NCI-H446 treated with DMSO at 0.1 percent for 48 hours (cell line): ENCODE results near the gene MARK3.

Experiments used
- DNase-seq: peaks from one replicate; lab custom pipeline; 2025; lab: John Stamatoyannopoulos, UW

MARK3 gene

GRCh38 chr14:103395244-103395643 lies 10.0 kb downstream of the MARK3 start:
- DNase-seq, result no peak

DNA sequence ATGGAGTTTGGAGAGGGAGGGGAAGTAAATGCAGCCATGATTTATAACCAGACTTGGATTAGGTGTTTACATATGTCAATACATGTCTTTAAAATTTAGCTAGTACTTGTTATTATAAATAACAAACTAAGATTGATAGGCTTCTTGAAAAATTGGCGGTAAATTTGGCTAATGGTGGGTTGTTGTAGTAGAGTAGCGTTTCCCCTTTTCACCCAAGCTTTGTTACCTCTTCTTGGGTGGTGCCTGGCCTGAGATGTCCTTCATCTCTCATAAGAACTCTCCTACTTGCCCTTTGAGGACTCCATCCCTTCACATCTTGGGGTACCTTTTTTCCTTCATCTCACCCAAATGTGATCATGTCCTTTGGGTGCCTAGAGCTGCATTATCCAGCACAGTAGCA lies 11.2 kb downstream of the MARK3 start:
- no peak for DNase-seq

- no peak for DNase-seq
Measured at GRCh38 chr14:103398427-103399195, 13.4 kb downstream of the MARK3 start.

GRCh38 chr14:103400537-103400936 lies 15.3 kb downstream of the MARK3 start:
- DNase-seq, result no peak

DNA sequence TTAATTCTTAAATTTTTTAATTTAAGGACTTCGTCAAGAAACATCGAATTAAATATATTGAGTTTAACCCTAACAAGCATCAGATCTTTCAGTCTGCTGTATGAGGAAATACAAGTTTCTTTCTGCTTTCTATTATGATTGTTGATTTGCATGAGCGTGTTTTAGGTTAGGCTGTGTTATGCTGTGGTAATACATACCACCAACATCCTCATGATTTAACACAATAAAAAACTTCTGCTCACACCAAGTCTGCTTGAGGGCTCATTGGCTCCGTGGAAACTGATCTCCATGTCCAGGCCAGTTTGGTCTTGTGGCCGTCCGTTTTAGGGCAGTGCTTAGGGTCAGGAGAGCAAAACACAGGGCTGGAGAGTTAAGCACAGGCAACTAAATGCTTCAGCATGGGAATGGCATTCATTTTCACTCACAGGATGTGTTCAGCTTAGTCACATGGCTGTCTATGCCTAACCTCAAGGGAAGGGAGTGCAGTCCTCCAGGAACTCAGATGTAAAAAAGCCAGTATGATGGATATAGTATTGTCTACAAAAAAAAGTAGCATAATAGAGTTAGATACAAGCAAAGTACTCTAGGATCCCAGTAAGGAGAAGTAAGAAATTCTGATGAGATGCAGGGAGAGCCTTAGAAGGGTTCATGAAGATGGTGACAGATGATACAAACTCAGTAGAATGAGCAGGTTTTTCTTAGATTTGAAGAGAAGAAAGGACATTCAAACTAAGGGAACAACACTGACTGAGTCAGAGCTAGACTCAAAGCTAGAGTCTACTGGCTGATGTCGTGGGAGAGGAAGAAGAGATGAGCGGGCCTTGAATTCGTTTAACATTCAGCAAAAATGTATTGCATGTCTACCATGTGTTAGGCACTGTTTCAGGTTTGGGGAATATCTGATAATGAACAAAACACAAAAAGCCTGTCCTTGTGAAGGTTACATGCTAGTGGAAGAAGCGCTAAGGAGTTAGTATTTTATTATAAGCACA lies 16.3 kb downstream of the MARK3 start:
- DNase-seq, result no peak

GRCh38 chr14:103402695-103403094 lies 17.5 kb downstream of the MARK3 start:
- no peak for DNase-seq

GRCh38 chr14:103404032-103404918 lies 19.1 kb downstream of the MARK3 start:
- no peak for DNase-seq

- DNase-seq, result no peak
Measured at GRCh38 chr14:103404920-103405319, 19.7 kb downstream of the MARK3 start.

GRCh38 chr14:103408491-103409155 lies 23.4 kb downstream of the MARK3 start:
- DNase-seq, result no peak

DNA sequence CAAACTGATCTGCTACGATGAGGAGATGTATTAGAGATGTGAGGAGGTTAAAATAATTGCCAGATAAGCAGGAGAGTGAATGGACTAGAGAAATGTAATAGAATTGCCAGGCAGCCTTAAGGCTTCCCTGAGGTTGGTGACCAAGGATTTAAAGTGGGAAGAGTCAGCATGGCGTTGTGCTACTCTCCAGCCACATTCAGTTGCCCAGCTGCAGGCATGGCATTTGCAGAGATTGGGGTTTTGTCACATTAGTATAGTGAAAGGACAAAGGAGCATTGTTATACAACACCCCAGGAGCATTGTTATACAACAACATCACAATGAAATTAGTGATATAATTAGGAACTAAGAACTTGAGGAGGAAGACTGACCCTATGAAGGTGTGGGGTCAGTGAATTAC lies 31.7 kb downstream of the MARK3 start:
- DNase-seq, result no peak

GRCh38 chr14:103418481-103418818 lies 33.2 kb downstream of the MARK3 start:
- no peak for DNase-seq

- no peak for DNase-seq
Measured at GRCh38 chr14:103421556-103421955, 36.3 kb downstream of the MARK3 start.

GRCh38 chr14:103423050-103423461 lies 37.8 kb downstream of the MARK3 start:
- no peak for DNase-seq

DNA sequence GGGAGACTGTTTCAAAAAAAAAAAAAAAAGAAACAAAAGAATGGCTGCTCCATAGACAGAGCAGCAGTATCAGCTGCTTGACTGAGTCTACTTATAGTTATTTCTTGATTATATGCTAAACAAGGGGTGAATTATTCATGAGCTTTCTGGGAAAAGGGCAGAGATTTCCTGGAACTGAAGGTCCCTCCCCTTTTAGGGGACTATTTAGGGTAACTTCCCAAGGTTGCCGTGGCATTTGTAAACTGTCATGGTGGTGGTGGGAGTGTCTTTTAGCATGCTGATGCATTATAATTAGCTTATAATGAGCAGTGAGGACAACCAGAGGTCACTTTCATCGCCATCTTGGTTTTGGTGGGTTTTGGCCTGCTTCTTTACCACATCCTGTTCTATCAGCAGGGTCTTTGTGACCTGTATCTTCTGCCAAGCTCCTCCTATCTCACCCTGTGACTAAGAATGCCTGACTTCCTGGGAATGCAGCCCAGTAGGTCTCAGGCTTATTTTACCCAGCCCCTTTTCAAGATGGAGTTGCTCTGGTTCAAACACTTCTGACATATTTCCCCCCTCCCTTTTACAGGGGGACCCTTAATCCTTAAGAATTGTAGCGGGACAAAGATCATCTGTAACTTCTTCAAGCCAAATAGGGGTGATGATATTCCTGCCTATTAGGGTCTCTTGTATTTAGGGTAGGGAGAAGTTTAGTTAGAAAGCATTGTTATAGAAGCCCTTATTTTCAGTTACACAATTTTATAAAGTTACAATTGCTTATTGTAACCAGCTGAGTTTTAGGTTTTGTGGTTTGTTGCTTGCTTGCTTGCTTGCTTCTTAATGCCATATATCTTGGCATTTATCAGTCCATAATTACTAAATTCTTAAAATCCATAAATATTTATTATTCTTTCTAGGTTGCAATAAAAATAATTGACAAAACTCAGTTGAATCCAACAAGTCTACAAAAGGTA lies 42.5 kb downstream of the MARK3 start:
- DNase-seq, result no peak

DNA sequence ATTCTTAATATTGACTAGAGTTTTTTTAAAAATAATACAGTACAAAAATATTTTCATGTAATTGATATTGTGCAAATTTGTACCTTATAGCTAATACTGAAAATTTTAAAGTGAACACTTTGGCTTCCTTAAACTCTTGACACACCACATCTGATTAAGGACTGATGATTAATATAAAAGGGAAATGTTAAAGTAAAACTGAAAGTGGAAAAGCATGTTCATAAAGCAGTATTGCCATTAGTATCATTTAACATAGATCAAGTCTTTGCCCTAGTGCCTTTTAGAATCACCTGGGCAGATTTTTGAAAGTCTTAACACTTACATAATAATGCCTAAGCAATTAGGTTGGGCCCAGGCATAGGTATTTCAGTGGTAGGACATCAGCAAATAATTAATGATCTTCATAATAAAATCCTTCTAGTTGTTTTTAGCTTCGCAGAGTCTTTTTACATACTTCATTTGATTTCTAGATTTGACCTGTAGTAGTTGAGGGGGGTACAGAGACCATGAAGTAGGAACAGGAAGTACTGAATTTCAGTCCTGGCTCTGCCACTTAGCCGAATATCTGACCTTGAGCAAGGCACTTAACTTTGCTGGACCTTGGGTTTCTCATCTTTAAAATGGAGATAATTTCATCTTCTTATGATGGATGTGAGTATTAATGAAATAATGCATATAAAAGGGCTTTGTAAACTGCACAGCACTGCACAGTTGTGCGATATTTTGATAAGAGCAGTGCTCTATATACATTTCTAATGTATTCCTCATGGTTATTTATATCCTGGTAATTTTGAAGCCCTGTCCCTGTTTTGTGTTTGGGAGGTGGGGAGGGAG lies 43.7 kb downstream of the MARK3 start:
- no peak for DNase-seq

- no peak for DNase-seq
Measured at GRCh38 chr14:103430358-103430757, 45.1 kb downstream of the MARK3 start.

DNA sequence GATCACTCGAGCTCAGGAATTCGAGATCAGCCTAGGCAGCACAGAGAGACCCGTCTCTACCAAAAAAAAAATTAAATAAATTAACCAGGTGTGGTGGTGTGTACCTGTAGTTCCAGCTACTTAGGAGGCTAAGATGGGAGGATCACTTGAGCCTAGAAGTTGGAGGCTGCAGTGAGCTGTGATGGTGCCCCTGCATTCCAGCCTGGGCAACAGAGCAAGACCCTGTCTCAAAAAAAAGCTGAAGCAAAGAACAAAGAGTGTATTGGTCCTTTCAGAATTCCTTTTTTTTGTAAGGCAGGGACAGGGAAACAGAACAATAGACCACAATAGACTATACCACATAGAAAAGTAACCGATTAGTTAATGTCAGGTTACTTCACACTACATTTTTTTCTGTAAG lies 47.4 kb downstream of the MARK3 start:
- no peak for DNase-seq

- DNase-seq, result no peak
Measured at GRCh38 chr14:103433916-103434563, 48.8 kb downstream of the MARK3 start.

GRCh38 chr14:103434868-103435442 lies 49.7 kb downstream of the MARK3 start:
- DNase-seq, result no peak
